CD4-positive, CD25-positive, alpha-beta regulatory T cell (primary cell): Measurements from ENCODE around the gene EMD. TPM values are rescaled to one million over a fixed set of nuclear protein-coding genes. Genes with fewer than 3 reads are reported as not detected.

Experiments used
- polyA plus RNA-seq, 4 donors: library from polyadenylated mRNA; unstranded; fragments of 300-500 nt; fragmentation: Illumina TruSeq; gene quantifications; one replicate each; pipeline ENCODE4 v1.2.3, GENCODE V29; 2021
- total RNA-seq: library from RNA; stranded (reverse); gene quantifications from one replicate; pipeline ENCODE4 v1.2.3, GENCODE V29; 2022

EMD gene
- total and polyA plus RNA-seq, 5 donors from 2014 or later = 31.8 to 133 (median 37.3) TPM

Other genes with a start within 250 kb of the EMD start
- not detected for gene OPN1LW, start 235.1 kb upstream of the EMD start, total RNA-seq
- not detected for gene OPN1LW, start 235.1 kb upstream of the EMD start, polyA plus RNA-seq
- not detected for gene OPN1MW, start 196.7 kb upstream of the EMD start, total RNA-seq
- not detected for gene OPN1MW, start 196.7 kb upstream of the EMD start, polyA plus RNA-seq
- gene OPN1MW2, start 159.5 kb upstream of the EMD start, total RNA-seq = not detected
- not detected for gene OPN1MW2, start 159.5 kb upstream of the EMD start, polyA plus RNA-seq
- not detected for gene OPN1MW3, start 121.7 kb upstream of the EMD start, total RNA-seq
- gene OPN1MW3, start 121.7 kb upstream of the EMD start, polyA plus RNA-seq = not detected
- not detected for gene TEX28, start 84.2 kb upstream of the EMD start, total RNA-seq
- gene TEX28, start 84.2 kb upstream of the EMD start, polyA plus RNA-seq = not detected
- gene TKTL1, start 83.5 kb upstream of the EMD start, total RNA-seq = 8.1 TPM
- gene TKTL1, start 83.5 kb upstream of the EMD start, polyA plus RNA-seq = 10 to 100 TPM; 21.0 to 34.3 (median 25.4) TPM
- gene FLNA, start 4.7 kb upstream of the EMD start, total RNA-seq = 1,918 TPM
- 100 to 1,000 TPM; 219 to 283 (median 250) TPM for gene FLNA, start 4.7 kb upstream of the EMD start, polyA plus RNA-seq
- 4,192 TPM for gene RPL10, start 19.1 kb downstream of the EMD start, total RNA-seq
- gene RPL10, start 19.1 kb downstream of the EMD start, polyA plus RNA-seq = 1,000 to 10,000 TPM; 3,877 to 6,073 (median 4,905) TPM
- gene DNASE1L1, start 30.0 kb downstream of the EMD start, total RNA-seq = 29.7 TPM
- 10 to 100 TPM; 12.2 to 23.1 (median 19.1) TPM for gene DNASE1L1, start 30.0 kb downstream of the EMD start, polyA plus RNA-seq
- gene TAFAZZIN, start 32.2 kb downstream of the EMD start, total RNA-seq = 84.2 TPM
- 10 to 100 TPM; 28.4 to 37.7 (median 34.3) TPM for gene TAFAZZIN, start 32.2 kb downstream of the EMD start, polyA plus RNA-seq
- 44.9 TPM for gene ATP6AP1, start 49.4 kb downstream of the EMD start, total RNA-seq
- gene ATP6AP1, start 49.4 kb downstream of the EMD start, polyA plus RNA-seq = 100 to 1,000 TPM; 100 to 125 (median 112) TPM
- gene GDI1, start 57.9 kb downstream of the EMD start, total RNA-seq = 169 TPM
- gene GDI1, start 57.9 kb downstream of the EMD start, polyA plus RNA-seq = 10 to 100 TPM; 33.7 to 46.3 (median 41.9) TPM
- 55.1 TPM for gene FAM50A, start 64.8 kb downstream of the EMD start, total RNA-seq
- gene FAM50A, start 64.8 kb downstream of the EMD start, polyA plus RNA-seq = 10 to 100 TPM; 33.7 to 52.5 (median 38.6) TPM
- gene PLXNA3, start 79.0 kb downstream of the EMD start, total RNA-seq = 64.6 TPM
- gene PLXNA3, start 79.0 kb downstream of the EMD start, polyA plus RNA-seq = 1 to 10 TPM in 1 of 4 donors, under 1 TPM in 3; 0.32 to 1.8 (median 0.34) TPM
- 8.9 TPM for gene LAGE3, start 100.0 kb downstream of the EMD start, total RNA-seq
- gene LAGE3, start 100.0 kb downstream of the EMD start, polyA plus RNA-seq = 10 to 100 TPM; 39.5 to 47.9 (median 43.3) TPM
- gene UBL4A, start 107.3 kb downstream of the EMD start, total RNA-seq = 12.5 TPM
- gene UBL4A, start 107.3 kb downstream of the EMD start, polyA plus RNA-seq = 10 to 100 TPM; 51.8 to 59.5 (median 55.0) TPM
- gene SLC10A3, start 111.3 kb downstream of the EMD start, total RNA-seq = 18.4 TPM
- gene SLC10A3, start 111.3 kb downstream of the EMD start, polyA plus RNA-seq = 10 to 100 TPM; 32.8 to 40.2 (median 36.7) TPM
- 28.2 TPM for gene FAM3A, start 136.9 kb downstream of the EMD start, total RNA-seq
- gene FAM3A, start 136.9 kb downstream of the EMD start, polyA plus RNA-seq = 10 to 100 TPM; 13.4 to 21.5 (median 19.0) TPM
- 36.5 TPM for gene G6PD, start 167.6 kb downstream of the EMD start, total RNA-seq
- 1 to 10 TPM; 2.3 to 5.2 (median 4.2) TPM for gene G6PD, start 167.6 kb downstream of the EMD start, polyA plus RNA-seq
- 48.0 TPM for gene IKBKG, start 168.3 kb downstream of the EMD start, total RNA-seq
- 10 to 100 TPM; 27.9 to 39.6 (median 33.5) TPM for gene IKBKG, start 168.3 kb downstream of the EMD start, polyA plus RNA-seq
- not detected for gene CTAG1A, start 205.8 kb downstream of the EMD start, total RNA-seq
- not detected for gene CTAG1A, start 205.8 kb downstream of the EMD start, polyA plus RNA-seq
- not detected for gene CTAG1B, start 240.0 kb downstream of the EMD start, total RNA-seq
- not detected for gene CTAG1B, start 240.0 kb downstream of the EMD start, polyA plus RNA-seq